Gastrocnemius medialis (tissue), 4 donors: Measurements from ENCODE around the gene ANKMY1.

ENCODE experiments used
- CTCF ChIP-seq, 5 experiments: fragments of 450-650 bp in 3 of 5; fragments of 200-600 bp in 2 of 5; sonication (generic) in 2 of 5; IDR thresholded peaks in 4 of 5; conservative IDR thresholded peaks in 1 of 5; 1 replicate in 4 of 5; 2 replicates in 1 of 5; pipeline ENCODE4 v1.5.1; 2016 to 2019; ENCODE audit warnings: antibody characterized with exemption in 5 of 5, mild to moderate bottlenecking in 3 of 5, moderate library complexity in 3 of 5
- POLR2A ChIP-seq, 2 donors: fragments of 450-650 bp; IDR thresholded peaks; one replicate each; pipeline ENCODE4 v1.6.1; 2017; ENCODE audit warnings: antibody characterized with exemption in 2 of 2, mild to moderate bottlenecking in 2 of 2, moderate library complexity in 2 of 2

GRCh38 chr2:240434728-240435456 is 122.9 kb downstream of the ANKMY1 start:
- no peak for TF ChIP-seq CTCF (IDR thresholded peaks at IDR 0.05 in 4 of 5, conservative IDR thresholded peaks at IDR 0.05 in 1 of 5)
- no peak for TF ChIP-seq POLR2A (IDR thresholded peaks at IDR 0.05)
